ENCODE data around the gene POTEB3.
"Not testable (repeated sequence)": the region's sequence is repeated elsewhere in the genome, so short reads cannot be mapped to it uniquely, and the experiment has no call there.

Gene POTEB3

DNA sequence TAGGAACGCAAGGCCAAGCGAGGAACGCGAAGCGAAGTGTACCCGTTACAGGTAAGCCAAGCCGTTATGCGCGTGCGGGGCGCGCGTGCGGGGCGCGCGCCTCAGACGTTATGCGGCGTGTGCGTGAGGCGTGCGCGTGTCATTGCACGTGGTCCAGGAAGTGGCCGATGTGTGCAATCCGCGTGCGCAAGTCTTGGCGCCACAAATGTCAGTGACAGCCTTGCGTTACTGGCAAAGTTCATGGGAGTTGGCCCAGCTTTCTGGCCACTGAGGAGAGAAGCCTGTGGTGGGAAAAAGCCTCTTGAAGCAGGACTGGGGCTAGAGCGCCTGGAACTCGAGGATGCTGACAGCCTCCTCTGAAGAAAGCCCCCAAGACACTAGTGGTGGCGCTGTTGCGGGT, at the start of gene POTEB3:
Gene POTEB3 (minus strand): TSS at position 101 of the 400 bp plus-strand sequence. CDS start 488 bp downstream, outside the sequence.
- DNase-seq (ENCODE audit: low read depth in 2 of 2); H3K4me3 ChIP-seq (replicated peaks in 1 of 2; ENCODE audit: low read depth in 2 of 2, low read length in 2 of 2): not testable (repeated sequence)

DNA sequence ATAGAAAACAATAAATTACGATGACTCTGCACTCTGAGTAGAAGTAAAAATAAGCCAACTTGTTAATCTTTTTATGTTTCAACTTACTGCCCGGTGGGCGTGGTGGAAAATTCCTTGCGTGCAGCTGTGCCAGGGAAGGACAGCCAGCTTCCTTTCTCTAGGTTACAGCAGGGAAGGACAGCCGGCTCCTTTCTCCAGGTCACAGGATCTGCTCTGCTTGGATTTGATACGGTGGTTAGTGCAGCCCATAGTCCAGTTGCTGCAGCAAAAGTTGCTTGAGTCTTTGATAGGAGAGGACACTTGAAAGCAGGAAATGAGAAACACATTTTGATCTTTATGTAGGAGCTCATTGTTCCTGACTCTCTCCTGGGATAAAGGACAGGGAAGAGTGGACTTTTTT, 13.4 kb upstream of the POTEB3 start:
- not testable (repeated sequence) for DNase-seq (ENCODE audit: low read depth in 2 of 2); H3K4me3 ChIP-seq (replicated peaks in 1 of 2; ENCODE audit: low read depth in 2 of 2, low read length in 2 of 2)

DNA sequence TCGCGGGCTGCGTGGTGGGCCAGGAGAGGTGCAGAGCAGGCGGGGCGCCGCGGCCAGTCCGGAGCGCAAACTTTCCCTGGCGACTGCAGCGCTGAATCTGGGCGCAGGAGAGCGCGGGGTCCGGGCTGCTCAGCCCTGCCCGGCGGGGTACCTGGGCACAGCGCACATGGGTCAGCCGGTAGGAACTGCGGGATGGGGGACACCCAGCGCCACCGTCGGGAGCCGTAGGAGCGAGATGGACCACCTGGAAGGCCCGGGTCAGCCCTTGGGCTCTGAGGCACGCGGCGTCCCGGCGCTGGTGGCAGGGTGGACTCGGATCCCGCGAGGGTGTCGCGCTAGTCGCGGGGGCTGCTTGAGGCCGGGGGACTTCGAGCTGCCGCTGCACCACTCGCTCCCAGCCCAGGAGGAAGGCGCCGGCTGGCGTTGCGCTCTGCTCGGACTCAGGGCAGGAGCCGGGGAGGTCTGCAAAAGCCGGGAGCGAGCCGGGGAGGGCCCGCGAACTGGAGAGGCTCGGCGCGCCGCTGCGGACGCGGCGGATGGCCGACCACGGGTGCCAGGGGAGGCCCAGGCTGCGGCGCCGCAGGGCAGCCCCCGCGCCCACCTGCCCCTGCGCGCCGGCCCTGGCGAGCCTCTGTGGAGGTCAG, 11.7 kb upstream of the POTEB3 start:
- not testable (repeated sequence) for H3K4me3 ChIP-seq (replicated peaks in 1 of 2; ENCODE audit: low read depth in 2 of 2, low read length in 2 of 2); DNase-seq (ENCODE audit: low read depth in 2 of 2)

DNA sequence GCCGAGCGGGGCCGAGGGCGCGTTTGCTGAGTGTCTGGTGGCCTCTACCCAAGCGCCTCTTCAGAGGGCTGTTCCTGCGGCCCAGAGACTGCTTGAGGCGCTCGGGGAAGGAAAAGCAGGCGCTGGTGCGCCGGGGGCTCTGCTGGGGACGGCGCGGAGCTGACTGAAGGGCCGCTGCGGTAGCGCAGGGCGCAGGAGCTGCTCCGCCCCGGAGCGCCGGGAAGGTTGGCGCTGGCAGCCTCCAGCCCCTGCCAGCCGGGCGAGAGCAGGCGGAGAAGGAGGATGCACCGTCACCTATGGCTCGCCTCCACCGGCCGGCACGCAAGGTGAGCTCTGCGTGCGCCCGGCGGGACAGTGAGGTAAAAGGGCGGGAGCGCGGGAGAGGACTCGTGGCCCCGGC, 11.2 kb upstream of the POTEB3 start:
- not testable (repeated sequence) for H3K4me3 ChIP-seq (replicated peaks in 1 of 2; ENCODE audit: low read depth in 2 of 2, low read length in 2 of 2); DNase-seq (ENCODE audit: low read depth in 2 of 2)

DNA sequence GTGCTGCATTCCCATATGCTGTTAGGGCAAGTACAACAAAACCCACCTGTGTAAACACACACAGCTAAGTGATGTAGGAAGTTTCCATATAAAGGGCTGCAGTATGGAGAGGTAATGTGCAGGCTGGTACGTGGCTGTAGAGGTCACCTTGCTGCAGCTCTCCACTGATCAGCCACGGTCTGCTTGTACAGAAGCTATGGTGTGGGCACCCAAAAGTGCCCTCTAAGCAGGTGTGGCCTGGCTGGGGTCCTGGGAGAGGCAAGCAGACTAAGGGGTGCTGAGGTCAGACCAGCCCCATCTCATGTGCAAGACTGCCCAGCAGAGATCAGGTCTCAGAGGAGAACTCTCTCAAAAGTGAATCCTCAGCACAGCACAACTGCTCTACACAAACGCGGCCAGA, 32.9 kb downstream of the POTEB3 start:
- not testable (repeated sequence) for DNase-seq (ENCODE audit: low read depth in 2 of 2); H3K4me3 ChIP-seq (replicated peaks in 1 of 2; ENCODE audit: low read depth in 2 of 2, low read length in 2 of 2)

DNA sequence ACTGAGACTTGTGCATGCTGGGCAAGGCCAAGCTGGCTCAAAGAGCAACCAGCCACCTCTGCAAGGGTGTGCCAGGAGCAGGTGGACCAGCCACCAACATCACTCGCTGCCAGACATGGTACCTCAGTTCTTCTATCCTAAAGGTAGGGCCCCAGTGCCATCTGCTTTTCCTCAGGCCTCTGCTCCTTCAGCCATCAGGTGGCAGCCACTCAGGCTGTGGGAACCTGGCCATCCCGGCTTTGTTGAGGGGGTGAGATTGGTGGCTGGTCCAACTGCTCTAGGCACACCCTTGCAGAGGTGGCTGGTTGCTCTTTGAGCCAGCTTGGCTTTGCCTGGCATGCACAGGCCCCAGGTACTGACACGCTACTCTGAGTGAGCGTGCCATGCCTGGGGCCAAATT, 38.8 kb downstream of the POTEB3 start:
- DNase-seq (ENCODE audit: low read depth in 2 of 2); H3K4me3 ChIP-seq (replicated peaks in 1 of 2; ENCODE audit: low read depth in 2 of 2, low read length in 2 of 2): not testable (repeated sequence)

GRCh38 chr15:21399111-21399510, 41.2 kb downstream of the POTEB3 start:
- not testable (repeated sequence) for H3K4me3 ChIP-seq (replicated peaks in 1 of 2; ENCODE audit: low read depth in 2 of 2, low read length in 2 of 2); DNase-seq (ENCODE audit: low read depth in 2 of 2)

- H3K4me3 ChIP-seq (replicated peaks in 1 of 2; ENCODE audit: low read depth in 2 of 2, low read length in 2 of 2); DNase-seq (ENCODE audit: low read depth in 2 of 2): not testable (repeated sequence)
These were observed 41.8 kb downstream of the POTEB3 start for GRCh38 chr15:21398511-21398910.

- not testable (repeated sequence) for DNase-seq (ENCODE audit: low read depth in 2 of 2); H3K4me3 ChIP-seq (replicated peaks in 1 of 2; ENCODE audit: low read depth in 2 of 2, low read length in 2 of 2)
These were observed 42.6 kb downstream of the POTEB3 start for GRCh38 chr15:21397656-21398055.

GRCh38 chr15:21397186-21397585, 43.1 kb downstream of the POTEB3 start:
- DNase-seq (ENCODE audit: low read depth in 2 of 2); H3K4me3 ChIP-seq (replicated peaks in 1 of 2; ENCODE audit: low read depth in 2 of 2, low read length in 2 of 2): not testable (repeated sequence)

- DNase-seq (ENCODE audit: low read depth in 2 of 2); H3K4me3 ChIP-seq (replicated peaks in 1 of 2; ENCODE audit: low read depth in 2 of 2, low read length in 2 of 2): not testable (repeated sequence)
These were observed 54.3 kb downstream of the POTEB3 start for GRCh38 chr15:21385961-21386360.

DNA sequence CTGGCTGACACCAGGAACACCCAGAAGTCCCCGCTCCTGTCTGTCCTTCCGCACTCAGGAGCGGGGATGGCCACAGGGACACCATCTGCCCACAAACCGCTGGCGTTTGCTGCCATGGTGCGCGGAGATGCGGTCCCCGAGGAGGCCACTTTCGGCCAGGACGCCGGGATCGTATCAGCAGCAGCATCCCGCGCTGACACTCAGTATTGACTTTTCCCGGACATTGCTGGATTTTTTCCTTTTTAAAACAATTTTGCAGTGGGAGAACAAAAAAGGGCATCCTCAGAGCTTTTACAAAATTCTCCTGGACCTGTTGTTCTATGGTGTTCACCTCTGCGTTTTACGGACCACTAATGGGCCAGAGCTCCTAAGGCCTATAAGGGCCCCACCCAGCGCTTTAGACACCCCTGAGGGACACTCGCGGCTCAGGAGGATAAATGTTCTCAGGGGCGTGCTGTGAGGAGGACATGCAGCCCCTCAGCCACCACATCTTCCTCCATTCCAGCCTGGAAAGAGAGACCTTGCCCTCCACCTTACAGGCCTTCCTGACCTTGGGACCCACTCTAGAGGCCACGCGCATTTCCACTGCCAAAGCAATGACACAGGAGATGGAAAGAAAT, 56.3 kb downstream of the POTEB3 start:
- not testable (repeated sequence) for H3K4me3 ChIP-seq (replicated peaks in 1 of 2; ENCODE audit: low read depth in 2 of 2, low read length in 2 of 2); DNase-seq (ENCODE audit: low read depth in 2 of 2)

- H3K4me3 ChIP-seq (replicated peaks in 1 of 2; ENCODE audit: low read depth in 2 of 2, low read length in 2 of 2); DNase-seq (ENCODE audit: low read depth in 2 of 2): not testable (repeated sequence)
These were observed 66.6 kb downstream of the POTEB3 start for GRCh38 chr15:21373682-21374081.

DNA sequence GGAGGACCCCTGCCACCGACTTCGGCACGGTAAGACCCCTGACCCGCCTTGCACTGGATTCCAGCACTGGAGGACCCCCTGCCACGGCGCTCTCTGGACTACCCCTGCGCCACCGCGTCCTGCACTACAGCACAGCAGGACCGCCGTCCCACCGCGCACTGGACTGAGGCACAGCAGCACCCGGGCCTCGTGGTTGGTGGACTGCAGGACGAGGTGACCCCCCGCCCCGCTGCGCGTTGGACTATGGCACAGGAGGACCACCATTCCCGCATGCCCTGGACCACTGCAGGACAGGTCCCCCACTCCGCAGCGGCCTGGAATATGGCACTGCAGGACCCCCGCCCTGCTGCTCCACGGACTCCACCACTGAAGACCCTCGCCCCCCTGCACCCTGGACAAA, 71.1 kb downstream of the POTEB3 start:
- not testable (repeated sequence) for H3K4me3 ChIP-seq (replicated peaks in 1 of 2; ENCODE audit: low read depth in 2 of 2, low read length in 2 of 2); DNase-seq (ENCODE audit: low read depth in 2 of 2)

DNA sequence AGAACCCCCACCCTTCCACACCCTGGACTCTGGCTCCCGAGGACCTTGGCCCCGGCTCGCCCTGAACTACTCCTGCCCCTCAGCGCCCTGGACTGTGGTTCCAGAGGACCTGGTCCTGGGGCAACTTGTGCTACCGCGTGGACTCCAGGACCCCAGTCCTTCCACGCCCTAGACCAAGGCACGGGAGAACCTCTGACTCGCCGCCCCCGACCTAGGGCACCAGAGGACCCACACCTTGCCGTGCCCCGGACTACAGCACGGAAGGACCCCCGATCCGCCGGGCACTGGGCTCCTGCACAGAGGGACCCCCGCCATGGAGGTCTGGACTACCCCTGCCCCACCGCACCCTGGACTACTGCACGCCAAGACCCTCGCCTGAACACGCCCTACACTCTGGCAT, 71.7 kb downstream of the POTEB3 start:
- not testable (repeated sequence) for DNase-seq (ENCODE audit: low read depth in 2 of 2); H3K4me3 ChIP-seq (replicated peaks in 1 of 2; ENCODE audit: low read depth in 2 of 2, low read length in 2 of 2)

All from cardiac fibroblast (primary cell).